Peyer's patch (tissue), 4 donors: ENCODE results near the gene GSTO2. TPM values are rescaled to one million over a fixed set of nuclear protein-coding genes. Genes with fewer than 3 reads are reported as not detected.

Experiments used
- DNase-seq, 3 donors: peaks; one replicate each; pipeline ENCODE4 v3.0.0-alpha.2; 2017 to 2019
- H3K27ac ChIP-seq, 4 donors: fragments of 200-600 bp; sonication (generic); one replicate each; pipeline ENCODE4 v1.5.1; 2016 to 2019
- H3K27me3 ChIP-seq, 2 donors: fragments of 200-600 bp; sonication (generic); one replicate each; pipeline ENCODE4 v1.5.1; 2019
- H3K36me3 ChIP-seq, 3 donors: fragments of 200-600 bp; sonication (generic); one replicate each; pipeline ENCODE4 v1.5.1; 2016 to 2019
- H3K4me1 ChIP-seq, 4 donors: fragments of 200-600 bp; sonication (generic); one replicate each; pipeline ENCODE4 v1.5.1; 2016 to 2019
- H3K4me3 ChIP-seq, 4 donors: fragments of 200-600 bp; sonication (generic); 1 replicate in 3 of 4; 2 replicates in 1 of 4; pipeline ENCODE4 v1.5.1; 2016 to 2019; ENCODE audit warnings: mild to moderate bottlenecking in 1 of 4
- H3K9me3 ChIP-seq, 4 donors: fragments of 200-600 bp; sonication (generic); one replicate each; pipeline ENCODE4 v1.5.1; 2016 to 2019; ENCODE audit warnings: mild to moderate bottlenecking in 1 of 4
- POLR2A ChIP-seq, 2 donors: fragments of 450-650 bp; IDR thresholded peaks; one replicate each; pipeline ENCODE4 v1.5.1; 2017; ENCODE audit warnings: antibody characterized with exemption in 2 of 2, mild to moderate bottlenecking in 2 of 2, moderate library complexity in 2 of 2
- total RNA-seq, 4 donors: library from RNA; depleted of rRNA; stranded (reverse); fragments of >200 nt; gene quantifications; one replicate each; pipeline ENCODE4 v1.1.0, GENCODE V29; 2016
- TF ChIP-seq, protein P1 (sequence below), 6 experiments: fragments of 450-650 bp in 4 of 6; fragments of 200-600 bp in 2 of 6; sonication (generic) in 1 of 6; IDR thresholded peaks; one replicate each; pipeline ENCODE4 v1.5.1; 2017 to 2019; ENCODE audit warnings: antibody characterized with exemption in 6 of 6, mild to moderate bottlenecking in 3 of 6, moderate library complexity in 1 of 6

Gene GSTO2
- total RNA-seq, 4 donors from 2014 or later = 9.1 to 15.5 (median 13.7) TPM

DNA sequence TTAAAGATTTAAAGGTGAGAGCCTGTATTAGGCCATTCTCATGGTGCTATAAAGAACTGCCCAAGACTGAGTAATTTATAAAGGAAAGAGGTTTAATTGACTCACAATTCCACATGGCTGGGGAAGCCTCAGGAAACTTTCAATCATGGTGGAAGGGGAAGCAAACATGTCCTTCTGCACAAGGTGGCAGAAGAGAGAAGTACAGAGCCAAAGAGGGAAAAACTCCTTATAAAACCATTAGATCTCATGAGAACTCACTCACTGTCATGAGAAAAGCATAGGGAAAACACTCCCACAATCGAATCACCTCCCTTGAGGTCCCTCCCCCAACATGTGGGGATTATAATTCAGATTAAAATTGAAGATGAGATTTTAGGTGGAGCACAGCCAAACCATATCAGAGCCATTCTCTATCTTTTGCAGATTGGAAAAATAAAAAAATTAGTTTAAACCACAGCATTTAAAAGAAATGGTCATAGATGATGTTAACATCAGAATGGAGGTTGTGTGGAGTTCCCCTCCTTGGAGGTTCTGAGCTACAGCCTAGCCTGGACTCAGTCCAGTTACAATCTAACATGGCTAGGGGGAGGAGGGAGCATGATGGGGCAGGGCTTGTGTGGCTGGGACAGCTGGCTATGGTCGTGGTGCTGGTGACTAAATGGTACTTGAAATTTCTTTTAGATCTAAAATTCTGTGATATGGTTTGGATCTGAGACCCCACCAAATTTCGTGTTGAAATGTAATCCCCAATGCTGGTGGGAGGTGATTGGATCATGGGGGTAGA is 33.1 kb downstream of the GSTO2 start:
- Histone ChIP-seq H3K27me3 (no peaks in the 10 kb centered on the region), H3K27ac (peak overlapping the region in 1 of 4 donors; percentile 81), H3K36me3 (no peaks in the 10 kb centered on the region)

DNA sequence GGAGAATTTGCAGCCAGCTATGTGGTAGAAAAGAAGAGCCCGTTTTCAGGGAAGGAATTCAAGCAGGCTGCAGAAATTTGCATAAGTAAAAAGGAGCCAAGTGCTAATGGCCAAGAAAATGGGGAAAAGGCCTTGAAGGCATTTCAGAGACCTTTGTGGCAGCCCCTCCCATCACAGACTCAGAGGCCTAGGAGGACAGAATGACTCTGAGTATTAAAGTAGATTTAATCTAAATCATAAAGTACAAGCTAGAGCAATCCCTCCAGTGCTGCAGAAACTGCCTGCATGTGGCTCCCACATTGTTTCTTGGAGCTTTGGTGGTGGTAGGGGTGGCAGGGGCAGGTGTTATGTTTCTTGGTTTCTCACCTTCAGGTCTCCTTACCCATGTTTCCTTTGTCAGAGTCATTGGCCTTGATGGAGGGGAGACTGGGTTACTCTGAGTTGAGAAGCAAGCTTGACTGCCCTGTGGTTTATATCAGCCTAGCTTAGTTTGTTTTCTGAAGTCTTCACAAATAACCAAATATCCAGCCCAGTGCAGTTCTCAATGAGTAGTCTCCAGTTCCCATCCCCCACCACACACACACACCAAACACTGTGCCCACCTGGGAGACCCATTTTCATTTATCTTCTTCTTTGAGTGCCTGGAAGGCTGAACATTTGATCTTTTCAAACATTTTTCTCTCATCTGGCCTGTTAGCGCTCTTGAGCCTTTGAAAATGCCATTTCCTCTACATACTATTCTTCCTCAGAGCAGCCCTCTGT is 34.8 kb downstream of the GSTO2 start:
- Histone ChIP-seq H3K4me1 (peaks cover 0 to 13% (median 3%) of the 10 kb centered on the region in 4 donors), H3K27ac (no peak overlapping the region)

More for the DNA sequence above, 33.1 kb downstream of the GSTO2 start:
- Histone ChIP-seq H3K4me3 (no peak overlapping the region), H3K9me3 (no peaks in the 10 kb centered on the region), H3K4me1 (peaks cover 0 to 13% (median 3%) of the 10 kb centered on the region in 4 donors)
- no peak for TF ChIP-seq POLR2A (IDR thresholded peaks at IDR 0.05)
- DNase-seq = no peak

DNA sequence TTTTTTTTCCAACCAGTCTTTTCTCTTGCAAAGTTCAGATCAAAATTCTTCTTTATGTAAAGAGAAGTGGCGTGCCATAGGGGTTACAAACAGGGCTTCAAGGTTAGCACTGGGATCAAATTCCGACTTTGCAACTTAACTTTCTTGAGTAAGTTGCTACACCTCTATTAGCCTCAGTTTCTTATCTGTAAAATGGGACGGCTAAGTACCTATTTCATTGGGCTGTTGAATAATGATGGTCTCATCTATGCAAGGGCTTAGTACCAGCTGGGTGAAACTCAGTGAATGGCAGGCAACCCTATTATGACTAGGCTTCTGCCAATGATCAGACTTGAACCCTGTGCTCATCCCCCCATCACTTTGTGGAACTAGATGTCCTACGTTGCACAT is 35.4 kb downstream of the GSTO2 start:
- no peak overlapping the region for H3K27ac ChIP-seq
- H3K9me3 ChIP-seq = no peaks in the 10 kb centered on the region

More for the DNA sequence above, 34.8 kb downstream of the GSTO2 start:
- Histone ChIP-seq H3K36me3 (no peaks in the 10 kb centered on the region), H3K9me3 (no peaks in the 10 kb centered on the region), H3K27me3 (no peaks in the 10 kb centered on the region), H3K4me3 (no peak overlapping the region)
- TF ChIP-seq, protein P1, sequence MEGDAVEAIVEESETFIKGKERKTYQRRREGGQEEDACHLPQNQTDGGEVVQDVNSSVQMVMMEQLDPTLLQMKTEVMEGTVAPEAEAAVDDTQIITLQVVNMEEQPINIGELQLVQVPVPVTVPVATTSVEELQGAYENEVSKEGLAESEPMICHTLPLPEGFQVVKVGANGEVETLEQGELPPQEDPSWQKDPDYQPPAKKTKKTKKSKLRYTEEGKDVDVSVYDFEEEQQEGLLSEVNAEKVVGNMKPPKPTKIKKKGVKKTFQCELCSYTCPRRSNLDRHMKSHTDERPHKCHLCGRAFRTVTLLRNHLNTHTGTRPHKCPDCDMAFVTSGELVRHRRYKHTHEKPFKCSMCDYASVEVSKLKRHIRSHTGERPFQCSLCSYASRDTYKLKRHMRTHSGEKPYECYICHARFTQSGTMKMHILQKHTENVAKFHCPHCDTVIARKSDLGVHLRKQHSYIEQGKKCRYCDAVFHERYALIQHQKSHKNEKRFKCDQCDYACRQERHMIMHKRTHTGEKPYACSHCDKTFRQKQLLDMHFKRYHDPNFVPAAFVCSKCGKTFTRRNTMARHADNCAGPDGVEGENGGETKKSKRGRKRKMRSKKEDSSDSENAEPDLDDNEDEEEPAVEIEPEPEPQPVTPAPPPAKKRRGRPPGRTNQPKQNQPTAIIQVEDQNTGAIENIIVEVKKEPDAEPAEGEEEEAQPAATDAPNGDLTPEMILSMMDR (IDR thresholded peaks at IDR 0.05) = no peak
- no peak for TF ChIP-seq POLR2A (IDR thresholded peaks at IDR 0.05)
- DNase-seq = no peak

DNA sequence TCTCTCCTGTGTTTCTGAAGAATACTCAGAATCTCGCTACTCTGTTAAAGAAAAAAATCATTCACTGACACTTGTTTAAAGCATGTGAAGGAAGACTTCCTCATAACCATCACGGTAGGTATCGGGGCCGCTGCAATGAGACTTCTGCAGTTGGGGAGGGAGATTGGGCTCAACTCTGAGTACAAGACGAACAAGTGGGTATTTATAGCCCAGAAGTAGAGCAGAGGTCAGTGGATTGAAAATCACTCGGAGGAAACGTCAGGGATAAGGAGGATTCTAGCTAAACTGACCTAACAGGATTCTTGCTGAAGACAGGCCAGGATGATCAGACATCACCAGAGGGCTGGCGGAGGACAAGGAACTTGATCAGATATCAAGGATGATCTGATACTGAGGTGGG is 35.9 kb downstream of the GSTO2 start:
- Histone ChIP-seq H3K9me3 (no peaks in the 10 kb centered on the region), H3K27me3 (no peaks in the 10 kb centered on the region), H3K4me1 (peaks cover 0 to 13% (median 3%) of the 10 kb centered on the region in 4 donors), H3K36me3 (no peaks in the 10 kb centered on the region), H3K27ac (peak overlapping the region in 1 of 4 donors; percentile 1), H3K4me3 (no peak overlapping the region)
- DNase-seq = no peak
- TF ChIP-seq, protein P1 (IDR thresholded peaks at IDR 0.05) = no peak
- TF ChIP-seq POLR2A (IDR thresholded peaks at IDR 0.05) = no peak

More for the DNA sequence above, 35.4 kb downstream of the GSTO2 start:
- DNase-seq = no peak
- no peaks in the 10 kb centered on the region for H3K36me3 ChIP-seq
- no peak for TF ChIP-seq POLR2A (IDR thresholded peaks at IDR 0.05)
- TF ChIP-seq, protein P1 (IDR thresholded peaks at IDR 0.05) = no peak
- peaks cover 0 to 13% (median 3%) of the 10 kb centered on the region in 4 donors for H3K4me1 ChIP-seq
- no peaks in the 10 kb centered on the region for H3K27me3 ChIP-seq
- no peak overlapping the region for H3K4me3 ChIP-seq

DNA sequence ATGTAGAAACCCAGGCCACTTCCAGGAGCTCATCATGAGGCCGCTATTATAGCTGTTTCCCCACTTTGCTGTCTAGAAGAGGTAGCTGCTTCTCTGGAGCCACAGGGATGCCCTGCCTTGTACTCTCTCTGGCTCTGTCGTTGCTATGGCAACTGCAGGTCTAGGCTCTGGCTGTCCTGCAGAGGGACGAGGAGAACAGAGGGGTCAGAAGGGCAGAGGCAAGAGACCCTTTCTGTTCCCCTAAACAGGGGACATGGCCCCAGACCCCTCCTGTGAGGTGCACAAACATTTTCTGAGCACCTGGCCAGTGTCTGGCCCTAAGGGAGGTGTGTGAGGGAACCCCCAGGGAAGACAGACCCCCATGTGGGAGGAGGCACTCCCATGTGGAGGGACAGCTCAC is 37.9 kb downstream of the GSTO2 start:
- Histone ChIP-seq H3K4me1 (peaks cover 0 to 4% (median 1%) of the 10 kb centered on the region in 4 donors), H3K36me3 (no peaks in the 10 kb centered on the region), H3K4me3 (no peak overlapping the region), H3K27me3 (no peaks in the 10 kb centered on the region), H3K9me3 (no peaks in the 10 kb centered on the region), H3K27ac (no peak overlapping the region)
- no peak for TF ChIP-seq POLR2A (IDR thresholded peaks at IDR 0.05)
- DNase-seq = no peak

DNA sequence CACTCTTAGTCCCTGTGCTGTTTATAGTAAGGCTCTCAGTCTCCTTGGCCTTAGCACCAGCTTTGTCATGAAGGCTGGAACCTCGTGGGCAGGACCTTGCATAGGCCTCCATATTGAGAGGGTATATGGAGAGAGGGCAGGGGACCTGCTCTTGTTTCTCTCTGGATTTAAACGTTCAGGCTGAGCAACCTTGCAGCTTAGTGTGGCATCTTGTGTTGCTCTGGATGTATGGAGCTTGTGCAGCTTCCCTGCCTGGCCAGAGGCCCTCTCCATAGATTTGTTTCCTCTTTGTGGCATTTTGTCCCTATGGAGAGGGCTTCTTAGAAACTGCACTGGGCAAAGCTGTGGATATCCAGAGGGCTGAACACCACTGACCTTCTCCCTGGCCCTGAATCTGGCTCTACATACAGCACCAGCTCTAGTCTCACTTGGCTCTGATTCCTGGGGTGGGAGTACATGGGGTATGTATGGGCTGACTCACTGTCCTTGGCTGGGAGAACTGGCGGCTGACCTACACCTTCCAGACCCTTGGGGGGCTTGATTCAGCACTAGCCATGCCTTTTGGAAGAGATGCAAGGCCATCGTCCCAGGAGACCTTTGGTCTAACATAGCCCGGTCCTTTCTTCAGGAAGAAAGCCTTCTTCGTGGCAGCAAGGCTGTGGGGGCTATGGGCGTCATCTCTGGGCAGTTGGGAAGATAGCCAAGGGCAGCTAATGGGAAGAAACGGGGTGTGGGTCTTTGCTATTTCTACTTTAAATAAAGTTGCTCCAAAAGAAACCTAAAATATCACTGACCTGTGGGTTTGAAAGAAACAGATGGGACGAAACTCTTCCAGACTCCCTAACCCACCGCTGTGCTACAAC is 38.8 kb downstream of the GSTO2 start:
- Histone ChIP-seq H3K4me1 (peaks cover 0 to 4% (median 1%) of the 10 kb centered on the region in 4 donors), H3K4me3 (no peak overlapping the region), H3K9me3 (no peaks in the 10 kb centered on the region), H3K27me3 (no peaks in the 10 kb centered on the region), H3K27ac (peak overlapping the region in 1 of 4 donors; percentile 32), H3K36me3 (peaks cover 0 to 2% (median 0%) of the 10 kb centered on the region in 3 donors)
- DNase-seq = no peak
- TF ChIP-seq POLR2A (IDR thresholded peaks at IDR 0.05) = no peak
- TF ChIP-seq, protein P1 (IDR thresholded peaks at IDR 0.05) = no peak
